ENCODE results near the gene VPS13D.

- TF ChIP-seq, protein P1, sequence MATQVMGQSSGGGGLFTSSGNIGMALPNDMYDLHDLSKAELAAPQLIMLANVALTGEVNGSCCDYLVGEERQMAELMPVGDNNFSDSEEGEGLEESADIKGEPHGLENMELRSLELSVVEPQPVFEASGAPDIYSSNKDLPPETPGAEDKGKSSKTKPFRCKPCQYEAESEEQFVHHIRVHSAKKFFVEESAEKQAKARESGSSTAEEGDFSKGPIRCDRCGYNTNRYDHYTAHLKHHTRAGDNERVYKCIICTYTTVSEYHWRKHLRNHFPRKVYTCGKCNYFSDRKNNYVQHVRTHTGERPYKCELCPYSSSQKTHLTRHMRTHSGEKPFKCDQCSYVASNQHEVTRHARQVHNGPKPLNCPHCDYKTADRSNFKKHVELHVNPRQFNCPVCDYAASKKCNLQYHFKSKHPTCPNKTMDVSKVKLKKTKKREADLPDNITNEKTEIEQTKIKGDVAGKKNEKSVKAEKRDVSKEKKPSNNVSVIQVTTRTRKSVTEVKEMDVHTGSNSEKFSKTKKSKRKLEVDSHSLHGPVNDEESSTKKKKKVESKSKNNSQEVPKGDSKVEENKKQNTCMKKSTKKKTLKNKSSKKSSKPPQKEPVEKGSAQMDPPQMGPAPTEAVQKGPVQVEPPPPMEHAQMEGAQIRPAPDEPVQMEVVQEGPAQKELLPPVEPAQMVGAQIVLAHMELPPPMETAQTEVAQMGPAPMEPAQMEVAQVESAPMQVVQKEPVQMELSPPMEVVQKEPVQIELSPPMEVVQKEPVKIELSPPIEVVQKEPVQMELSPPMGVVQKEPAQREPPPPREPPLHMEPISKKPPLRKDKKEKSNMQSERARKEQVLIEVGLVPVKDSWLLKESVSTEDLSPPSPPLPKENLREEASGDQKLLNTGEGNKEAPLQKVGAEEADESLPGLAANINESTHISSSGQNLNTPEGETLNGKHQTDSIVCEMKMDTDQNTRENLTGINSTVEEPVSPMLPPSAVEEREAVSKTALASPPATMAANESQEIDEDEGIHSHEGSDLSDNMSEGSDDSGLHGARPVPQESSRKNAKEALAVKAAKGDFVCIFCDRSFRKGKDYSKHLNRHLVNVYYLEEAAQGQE (IDR thresholded peaks at IDR 0.05; ENCODE audit: low read depth): no peak
- no peak for TF ChIP-seq EP300 (IDR thresholded peaks at IDR 0.05; ENCODE audit: borderline replicate concordance)
- no peak for TF ChIP-seq USF1 (IDR thresholded peaks at IDR 0.05)
- TF ChIP-seq MAX (IDR thresholded peaks at IDR 0.05): no peak
- no peak for TF ChIP-seq RAD21 (IDR thresholded peaks at IDR 0.05; ENCODE audit: low read depth)
- no peak for TF ChIP-seq TAF1 (IDR thresholded peaks at IDR 0.05; ENCODE audit: low read depth)
- TF ChIP-seq TCF12 (IDR thresholded peaks at IDR 0.05; ENCODE audit: low read depth): no peak
- no peak for TF ChIP-seq TEAD4 (IDR thresholded peaks at IDR 0.05)
- no peak for TF ChIP-seq CREB1 (IDR thresholded peaks at IDR 0.05; ENCODE audit: low read depth)
- no peak for TF ChIP-seq FOXM1 (IDR thresholded peaks at IDR 0.05; ENCODE audit: borderline replicate concordance, low read depth)
Measured at GRCh38 chr1:12294076-12294475, 64.2 kb downstream of the VPS13D start.
